22Rv1 (cell line): ENCODE results near the gene PAPOLB.

ENCODE experiments used
- CTCF ChIP-seq: fragments of 450-650 bp; IDR thresholded peaks from 2 replicates; pipeline ENCODE4 v1.5.1; 2017; ENCODE audit warnings: mild to moderate bottlenecking
- ZFX ChIP-seq: fragments of 450-650 bp; IDR thresholded peaks from 2 replicates; pipeline ENCODE4 v1.6.1; 2017; ENCODE audit warnings: antibody characterized with exemption, borderline replicate concordance

- TF ChIP-seq CTCF (no peak), ZFX (no peak)
These were observed 32.2 kb upstream of the PAPOLB start for GRCh38 chr7:4893929-4894475.
